Posterior cingulate gyrus (tissue), 11 donors: ENCODE measurements around the gene BRD7.

Experiments
- DNase-seq, 10 donors: peaks; one replicate each; pipeline versions ENCODE4 v3.0.0 to v3.0.0-alpha.2; 2020 to 2021; ENCODE audit warnings: mixed read lengths in 3 of 10
- intact Hi-C: fragments of 100-400 bp; cut with DNase I; formaldehyde crosslinking; loops from one replicate; pipeline ENCODE4 v1.15.1; 2023

The BRD7 gene

DNA sequence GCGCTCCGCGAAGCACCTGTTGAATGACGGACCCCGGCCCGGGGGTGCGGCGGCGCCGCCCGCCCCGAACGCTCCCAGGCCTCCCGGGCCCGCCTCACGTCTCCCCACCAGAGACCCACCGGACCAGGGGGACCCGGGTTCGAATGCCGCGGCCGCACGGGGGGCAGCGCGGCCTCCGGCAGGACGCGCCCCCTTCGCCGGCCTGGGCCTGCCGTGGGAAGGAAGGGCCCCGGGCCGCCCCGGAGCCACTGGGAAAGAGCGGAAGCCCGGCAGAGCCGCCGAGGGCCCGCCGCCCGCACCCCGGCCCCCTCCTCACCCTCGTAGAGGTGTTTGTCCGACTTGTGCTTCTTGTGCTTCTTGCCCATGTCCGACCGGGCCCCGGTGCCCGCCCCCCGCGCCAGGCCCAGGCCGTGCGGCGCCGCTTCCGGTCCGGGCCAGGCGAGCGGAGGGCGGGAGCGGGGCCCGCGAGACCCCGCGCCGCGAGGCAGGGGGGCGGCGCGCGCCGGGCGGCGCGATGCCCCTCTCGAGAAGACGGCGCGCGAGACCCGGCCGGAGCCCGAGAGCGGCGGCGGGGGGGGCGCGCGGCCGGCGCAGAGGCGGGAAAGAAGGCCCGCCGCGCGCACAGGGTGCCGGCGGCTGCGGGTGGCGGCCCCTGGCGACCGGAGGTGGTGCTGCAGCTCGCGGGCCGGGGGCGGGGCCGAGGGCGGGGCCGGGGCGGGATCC is at the start of gene BRD7:
Gene BRD7 (minus strand): TSS at position 579 of the 723 bp plus-strand sequence. CDS start 214 bp downstream, at position 365.
- DNase-seq, result peak in 9 of 10 donors; percentile 34 to 93 (median 59)
- intact Hi-C loops, result loop anchor here (5.0 to 10.0 kb wide), 3 partner anchors 154 to 344 kb away; partner anchors contain the start of genes CNEP1R1 and TENT4B

DNA sequence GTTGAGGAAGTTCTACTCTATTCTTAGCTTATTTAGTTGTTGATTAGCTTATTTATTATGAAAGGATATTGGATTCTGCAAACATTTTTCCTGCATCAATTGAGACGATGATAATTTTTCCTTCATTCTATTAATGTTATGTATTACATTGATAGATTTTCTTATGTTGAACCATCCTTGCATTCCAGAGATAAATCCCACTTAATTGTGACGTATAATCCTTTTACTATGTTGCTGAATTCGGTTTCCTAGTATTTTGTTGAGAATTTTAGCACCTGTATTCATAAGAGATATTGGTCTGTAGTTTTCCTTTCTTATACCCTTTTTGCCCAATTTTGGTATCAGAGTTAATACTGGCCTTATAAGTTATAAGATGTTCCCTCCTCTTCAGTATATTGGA is 47.6 kb upstream of the BRD7 start:
- intact Hi-C loops, result no loop called here

GRCh38 chr16:50414152-50414551 is 45.4 kb upstream of the BRD7 start:
- DNase-seq, result no peak
- intact Hi-C loops, result no loop called here

More for the DNA sequence above, 47.6 kb upstream of the BRD7 start:
- DNase-seq, result no peak

GRCh38 chr16:50411034-50411433 is 42.2 kb upstream of the BRD7 start:
- DNase-seq, result no peak
- intact Hi-C loops, result no loop called here

DNA sequence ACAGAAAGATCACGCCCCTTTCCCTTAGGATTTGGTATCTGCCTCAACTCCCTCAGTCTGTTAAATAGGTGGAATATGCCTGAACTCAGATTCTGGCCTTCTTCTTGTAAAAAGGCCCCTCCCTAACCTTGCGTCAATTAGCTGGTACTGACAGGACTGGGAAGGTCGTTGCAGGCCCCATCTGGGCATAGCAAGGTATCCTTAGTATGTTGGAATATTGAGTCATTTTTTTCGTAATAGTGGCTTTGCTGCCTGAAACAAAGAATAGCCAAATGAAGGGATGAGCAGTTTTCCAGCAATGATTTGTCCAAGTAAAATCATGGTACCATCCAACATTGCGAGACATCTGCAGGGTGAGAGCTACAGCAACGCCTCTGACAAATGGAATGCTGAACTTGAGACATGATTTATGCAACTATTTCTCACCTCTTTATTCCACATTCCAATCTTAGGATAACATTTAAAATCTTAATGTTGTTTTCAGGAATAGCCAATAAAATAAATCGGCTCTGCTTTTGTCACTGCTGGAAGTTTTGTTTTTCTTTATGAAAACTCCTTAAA is 39.3 kb upstream of the BRD7 start:
- intact Hi-C loops, result no loop called here
- DNase-seq, result no peak

- intact Hi-C loops, result no loop called here
- DNase-seq, result no peak
Observed at GRCh38 chr16:50407351-50407750, 38.6 kb upstream of the BRD7 start.

GRCh38 chr16:50403491-50403890 is 34.7 kb upstream of the BRD7 start:
- intact Hi-C loops, result no loop called here
- DNase-seq, result peak in 1 of 10 donors; percentile 27

DNA sequence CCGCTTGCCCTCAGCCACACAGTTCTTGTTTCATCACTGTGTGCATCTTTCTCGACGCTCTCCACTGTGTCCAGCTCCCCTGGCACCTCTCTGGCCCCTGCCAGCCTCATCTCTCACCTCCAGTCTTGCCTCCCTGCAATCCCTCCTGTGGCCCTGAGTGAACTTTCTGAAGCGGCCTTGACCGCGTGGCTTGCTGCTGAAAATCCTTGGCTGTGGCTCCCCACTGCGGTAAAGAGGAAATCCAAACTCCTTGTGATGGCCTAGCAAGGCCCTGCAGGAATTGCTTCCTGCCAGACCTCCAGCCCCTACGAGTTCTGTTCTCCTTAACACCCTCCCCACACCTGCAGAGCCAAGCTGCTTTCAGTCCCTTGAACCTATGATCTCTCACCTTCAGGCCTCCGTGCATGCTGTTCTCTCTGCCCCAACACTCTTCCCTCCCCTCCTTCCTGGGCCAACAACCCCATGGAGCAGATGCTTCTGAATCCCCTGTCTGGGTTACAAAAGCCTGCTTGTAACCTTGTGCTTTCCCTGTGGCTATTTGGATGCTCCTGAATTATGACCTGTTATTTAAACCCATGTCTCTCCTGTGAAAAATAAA is 33.6 kb upstream of the BRD7 start:
- intact Hi-C loops, result no loop called here
- DNase-seq, result no peak

GRCh38 chr16:50401355-50401754 is 32.6 kb upstream of the BRD7 start:
- intact Hi-C loops, result no loop called here
- DNase-seq, result no peak

- intact Hi-C loops, result no loop called here
Observed at GRCh38 chr16:50400967-50401348, 32.2 kb upstream of the BRD7 start.

DNA sequence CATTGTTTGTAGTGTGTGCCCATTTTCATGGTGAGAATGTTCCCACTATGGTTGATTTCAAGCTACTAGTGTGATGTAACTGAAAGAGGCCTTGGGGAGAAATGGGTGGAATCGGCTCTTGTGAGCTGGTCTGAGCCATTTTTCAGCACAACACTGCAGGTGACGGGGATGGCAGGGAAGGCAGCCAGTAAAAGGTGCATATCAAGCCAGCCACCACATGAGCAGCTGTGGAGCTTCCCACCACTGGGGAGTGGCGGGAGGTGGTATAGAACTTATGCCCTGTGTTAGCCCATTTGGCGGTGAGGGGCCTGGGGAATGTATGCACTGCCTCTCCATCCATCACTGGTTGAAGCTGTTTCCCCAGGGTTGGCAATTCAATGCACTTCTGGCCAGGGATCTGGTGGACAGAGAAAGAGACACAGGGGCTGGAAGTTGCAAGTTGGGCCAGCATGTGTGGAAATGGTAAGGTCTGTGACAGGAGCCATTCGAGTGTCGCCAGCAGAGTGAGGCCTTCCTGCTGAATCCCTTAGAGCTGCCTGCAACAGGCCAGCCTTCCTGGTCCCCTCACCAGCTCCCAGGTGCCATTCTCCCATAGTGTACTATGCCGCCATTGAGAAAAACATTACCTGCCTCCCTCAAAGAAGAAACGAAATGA is 31.7 kb upstream of the BRD7 start:
- no peak for DNase-seq
- intact Hi-C loops, result no loop called here

More at GRCh38 chr16:50400967-50401348, 32.2 kb upstream of the BRD7 start:
- no peak for DNase-seq

GRCh38 chr16:50399411-50399810 is 30.6 kb upstream of the BRD7 start:
- DNase-seq, result no peak
- intact Hi-C loops, result no loop called here

DNA sequence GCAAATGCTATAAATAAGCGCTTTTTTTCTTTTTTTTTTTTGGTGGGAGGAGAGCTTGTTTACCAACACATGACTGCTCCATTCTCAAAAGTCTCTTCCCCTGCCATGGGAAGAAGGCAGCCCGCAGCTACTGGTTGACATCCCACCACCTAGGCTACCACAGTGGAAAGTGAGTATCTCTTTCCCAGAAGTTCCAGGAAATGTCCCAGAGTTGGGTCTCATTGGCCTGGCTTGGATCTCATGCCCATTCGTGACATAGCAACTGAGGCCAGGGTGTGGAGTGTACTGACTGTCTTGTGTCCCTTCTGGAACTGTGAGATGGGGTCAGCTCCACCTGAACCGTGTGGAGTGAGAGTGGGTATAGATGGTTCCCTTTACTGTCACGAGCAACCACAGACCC is 29.5 kb upstream of the BRD7 start:
- no peak for DNase-seq
- intact Hi-C loops, result no loop called here

- no peak for DNase-seq
- intact Hi-C loops, result no loop called here
Observed at GRCh38 chr16:50396761-50397535, 28.2 kb upstream of the BRD7 start.

DNA sequence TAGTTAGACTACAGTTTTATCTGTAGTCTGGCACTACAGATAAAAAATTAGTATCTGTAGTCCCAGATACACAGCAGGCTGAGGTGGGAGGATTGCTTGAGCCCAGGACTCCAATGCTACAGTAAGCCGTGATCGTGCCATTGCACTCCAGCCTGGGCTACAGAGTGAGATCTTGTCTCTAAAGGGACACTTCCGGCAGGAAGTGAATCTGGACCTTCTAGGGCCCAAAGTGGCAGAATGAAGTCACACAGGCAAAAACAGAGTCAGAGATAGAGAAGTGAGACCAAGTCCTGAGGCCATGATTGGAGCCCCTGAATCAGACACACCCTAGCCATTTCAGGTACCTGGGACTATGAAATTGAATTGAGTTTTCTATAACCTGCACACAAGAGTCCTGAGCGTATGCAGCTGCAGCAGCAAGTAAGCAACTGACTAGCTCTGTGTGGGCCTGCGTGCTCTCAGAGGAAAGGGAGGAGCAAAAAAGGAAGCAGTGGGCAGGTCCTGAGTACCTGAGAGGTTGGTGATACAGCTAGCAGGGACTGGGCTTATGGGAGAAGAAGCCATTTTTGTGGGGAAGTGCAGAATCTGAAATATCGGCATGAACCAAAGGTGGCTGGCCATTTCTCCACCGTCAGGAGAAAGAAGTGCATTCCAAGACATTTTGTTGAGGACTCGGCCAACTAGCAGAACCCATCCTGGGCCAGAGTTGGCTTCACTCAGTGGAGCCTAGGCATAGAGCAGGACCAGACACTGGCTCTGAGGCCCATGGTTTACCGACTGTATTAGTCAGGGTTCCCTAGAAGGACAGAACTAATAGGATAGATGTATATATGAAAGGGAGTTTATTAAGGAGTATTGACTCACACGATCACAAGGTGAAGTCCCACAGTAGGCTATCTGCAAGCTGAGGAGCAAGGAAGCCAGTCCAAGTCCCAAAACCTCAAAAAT is 27.2 kb upstream of the BRD7 start:
- DNase-seq, result no peak
- intact Hi-C loops, result no loop called here

DNA sequence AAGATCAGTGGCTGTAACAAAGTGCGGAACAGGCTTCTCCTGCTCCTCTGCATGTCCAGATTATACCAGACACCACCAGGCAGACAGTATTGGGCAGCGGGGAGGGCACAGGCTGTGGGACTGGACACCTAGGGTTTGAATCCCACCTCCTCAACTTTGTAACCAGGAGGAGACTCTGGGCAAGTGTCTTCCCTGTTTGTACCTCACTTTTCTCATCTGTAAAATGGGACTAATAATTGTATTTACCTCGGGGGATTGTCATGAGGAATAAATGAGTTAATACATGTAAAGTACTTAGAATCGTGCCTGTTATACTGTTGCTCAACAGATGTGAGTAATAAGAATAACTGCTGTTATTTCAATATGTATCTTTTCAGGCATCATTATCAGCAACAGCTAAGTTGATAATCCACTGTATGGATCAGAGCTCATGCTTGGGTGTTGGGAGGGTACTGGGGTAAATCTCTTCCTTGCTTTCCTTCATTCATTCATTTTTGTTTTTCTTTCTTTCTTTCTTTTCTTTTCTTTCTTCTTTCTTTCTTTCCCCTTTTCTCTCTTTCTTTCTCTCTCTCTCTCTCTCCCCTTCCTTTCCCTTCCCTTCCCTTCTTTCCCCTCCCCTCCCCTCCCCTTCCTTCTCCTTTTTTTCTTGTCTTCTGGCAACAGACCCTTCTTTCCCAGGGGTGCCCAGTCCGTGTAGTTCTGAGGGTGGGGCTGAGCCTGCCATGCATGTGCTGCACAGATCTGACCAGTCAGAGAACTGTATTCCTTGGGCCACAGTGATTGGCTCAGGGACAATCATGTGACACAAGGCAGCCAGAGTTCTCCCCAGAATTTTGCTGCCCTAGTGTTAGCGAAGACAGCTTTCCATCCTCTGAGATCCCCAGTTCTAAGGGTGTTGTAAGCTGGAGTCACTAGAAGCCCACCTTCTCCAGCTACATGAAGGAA is 25.3 kb upstream of the BRD7 start:
- no peak for DNase-seq
- intact Hi-C loops, result no loop called here

GRCh38 chr16:50393416-50393815 is 24.6 kb upstream of the BRD7 start:
- DNase-seq, result no peak
- intact Hi-C loops, result no loop called here
